Body of pancreas (tissue), 4 donors: ENCODE data around the gene PAPPA.

ENCODE experiments used
- CTCF ChIP-seq, 7 experiments: fragments of 450-650 bp in 4 of 7; fragments of 200-600 bp in 3 of 7; sonication (generic) in 3 of 7; IDR thresholded peaks; one replicate each; pipeline ENCODE4 v1.5.1; 2016 to 2019; ENCODE audit warnings: antibody characterized with exemption in 7 of 7
- POLR2A ChIP-seq, 3 donors: fragments of 450-650 bp; IDR thresholded peaks; one replicate each; pipeline ENCODE4 v1.6.1; 2016; ENCODE audit warnings: antibody characterized with exemption in 3 of 3, mild to moderate bottlenecking in 2 of 3

- TF ChIP-seq CTCF (IDR thresholded peaks at IDR 0.05): no peak
- no peak for TF ChIP-seq POLR2A (IDR thresholded peaks at IDR 0.05)
Measured at GRCh38 chr9:116434314-116434713, 280.7 kb downstream of the PAPPA start.
